Measurements from ENCODE around the gene CNTN4. TPM values are rescaled to one million over a fixed set of nuclear protein-coding genes. Genes with fewer than 3 reads are reported as not detected.
"Not testable (repeated sequence)": the region's sequence is repeated elsewhere in the genome, so short reads cannot be mapped to it uniquely, and the experiment has no call there.

CNTN4 gene
- total RNA-seq, 1 experiment from 2014 or later: not detected

GRCh38 chr3:2993130-2993529, 894.5 kb downstream of the CNTN4 start:
- H3K4me3 Mint-ChIP-seq; DNase-seq (ENCODE audit: low spot score); H3K27ac Mint-ChIP-seq; H3K4me1 Mint-ChIP-seq; H3K27me3 Mint-ChIP-seq (ENCODE audit: low read depth); CTCF ChIA-PET; ATAC-seq; POLR2A ChIA-PET: not testable (repeated sequence)
- Mint-ChIP-seq H3K9me3 (peaks cover 53% of the 10 kb centered on the region), H3K36me3 (peaks cover 36% of the 10 kb centered on the region)

DNA sequence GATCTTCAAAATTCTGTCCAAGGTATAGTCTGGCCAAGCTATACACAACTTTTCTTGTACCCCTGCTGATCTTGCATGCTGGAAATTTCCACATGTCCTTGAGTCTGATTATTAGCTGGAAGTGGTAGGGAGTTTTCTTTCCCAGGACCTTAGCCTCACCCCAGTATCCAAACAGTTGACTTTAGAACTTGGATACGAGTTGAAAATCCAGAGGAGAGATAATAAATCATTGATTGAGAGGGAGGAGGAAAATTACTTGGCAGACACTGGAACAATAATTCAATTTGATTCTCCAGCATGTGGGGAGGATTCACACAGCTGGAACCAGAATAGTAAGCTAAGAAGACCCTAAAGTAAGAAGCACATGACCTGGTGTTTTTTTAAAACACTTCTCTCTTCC, 895.1 kb downstream of the CNTN4 start:
- Mint-ChIP-seq H3K27ac (no peak overlapping the region), H3K4me3 (no peak overlapping the region), H3K36me3 (peaks cover 38% of the 10 kb centered on the region), H3K27me3 (ENCODE audit: low read depth) (peaks cover 7% of the 10 kb centered on the region; the same call in 1 of the 2 replicates), H3K4me1 (peaks cover 8% of the 10 kb centered on the region), H3K9me3 (peaks cover 57% of the 10 kb centered on the region)
- ATAC-seq: no peak
- ChIA-PET CTCF (no interaction called here), POLR2A (no interaction called here)
- TF ChIP-seq ARID4B (CRISPR knock-in tag; IDR thresholded peaks at IDR 0.05; ENCODE audit: borderline replicate concordance): no peak
- no peak for TF ChIP-seq CTCF (IDR thresholded peaks at IDR 0.05)
- no peak for TF ChIP-seq AFF4 (CRISPR knock-in tag; IDR thresholded peaks at IDR 0.05; ENCODE audit: borderline replicate concordance)
- TF ChIP-seq ZNF219 (CRISPR knock-in tag; IDR thresholded peaks at IDR 0.05; ENCODE audit: borderline replicate concordance): no peak
- TF ChIP-seq ZNF425 (CRISPR knock-in tag; conservative IDR thresholded peaks at IDR 0.05): no peak
- no peak for TF ChIP-seq ZNF232 (CRISPR knock-in tag; IDR thresholded peaks at IDR 0.05)
- no peak for TF ChIP-seq OVOL2 (CRISPR knock-in tag; IDR thresholded peaks at IDR 0.05; ENCODE audit: borderline replicate concordance)
- no peak for TF ChIP-seq CREB1 (CRISPR knock-in tag; IDR thresholded peaks at IDR 0.05)
- TF ChIP-seq HMGA2 (CRISPR knock-in tag; IDR thresholded peaks at IDR 0.05): no peak
- DNase-seq (ENCODE audit: low spot score): no peak

DNA sequence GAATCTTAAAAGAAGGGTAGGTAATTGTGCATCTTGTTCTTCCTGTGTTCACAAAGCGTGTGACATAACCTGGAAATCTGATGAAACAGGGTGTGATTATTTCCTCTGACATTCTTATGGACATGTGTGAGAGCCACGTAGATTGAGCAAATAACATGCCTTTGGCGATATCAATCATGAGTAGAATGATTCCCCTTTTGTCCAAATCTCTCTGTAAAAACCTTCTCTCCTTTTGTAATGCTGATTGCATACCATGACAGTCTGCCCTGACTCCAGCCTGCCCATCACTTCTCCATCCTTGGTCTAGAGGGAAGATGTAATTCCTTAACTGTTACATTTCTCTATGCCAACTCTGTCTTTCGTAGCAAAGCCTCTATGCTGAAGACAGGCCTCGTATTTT, 896.5 kb downstream of the CNTN4 start:
- Mint-ChIP-seq H3K36me3 (peaks cover 40% of the 10 kb centered on the region), H3K4me3 (no peak overlapping the region), H3K27me3 (ENCODE audit: low read depth) (peaks cover 7% of the 10 kb centered on the region; the same call in 1 of the 2 replicates), H3K4me1 (peaks cover 8% of the 10 kb centered on the region), H3K27ac (no peak overlapping the region), H3K9me3 (peaks cover 61% of the 10 kb centered on the region)
- ATAC-seq (no peak), DNase-seq (ENCODE audit: low spot score) (no peak)
- ChIA-PET CTCF (no interaction called here), POLR2A (no interaction called here)
- no peak for TF ChIP-seq ETV6 (CRISPR knock-in tag; IDR thresholded peaks at IDR 0.05)
- TF ChIP-seq HMGA2 (CRISPR knock-in tag; IDR thresholded peaks at IDR 0.05): no peak
- no peak for TF ChIP-seq USF2 (CRISPR knock-in tag; IDR thresholded peaks at IDR 0.05)
- TF ChIP-seq NR3C1 (CRISPR knock-in tag; conservative IDR thresholded peaks at IDR 0.05; ENCODE audit: low read depth): no peak
- no peak for TF ChIP-seq TEAD1 (CRISPR knock-in tag; IDR thresholded peaks at IDR 0.05)
- no peak for TF ChIP-seq RORB (CRISPR knock-in tag; IDR thresholded peaks at IDR 0.05)
- TF ChIP-seq, protein P1, sequence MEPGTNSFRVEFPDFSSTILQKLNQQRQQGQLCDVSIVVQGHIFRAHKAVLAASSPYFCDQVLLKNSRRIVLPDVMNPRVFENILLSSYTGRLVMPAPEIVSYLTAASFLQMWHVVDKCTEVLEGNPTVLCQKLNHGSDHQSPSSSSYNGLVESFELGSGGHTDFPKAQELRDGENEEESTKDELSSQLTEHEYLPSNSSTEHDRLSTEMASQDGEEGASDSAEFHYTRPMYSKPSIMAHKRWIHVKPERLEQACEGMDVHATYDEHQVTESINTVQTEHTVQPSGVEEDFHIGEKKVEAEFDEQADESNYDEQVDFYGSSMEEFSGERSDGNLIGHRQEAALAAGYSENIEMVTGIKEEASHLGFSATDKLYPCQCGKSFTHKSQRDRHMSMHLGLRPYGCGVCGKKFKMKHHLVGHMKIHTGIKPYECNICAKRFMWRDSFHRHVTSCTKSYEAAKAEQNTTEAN (CRISPR knock-in tag; IDR thresholded peaks at IDR 0.05): no peak
- no peak for TF ChIP-seq SMAD4 (CRISPR knock-in tag; IDR thresholded peaks at IDR 0.05)
- TF ChIP-seq ZNF121 (CRISPR knock-in tag; IDR thresholded peaks at IDR 0.05): no peak
- no peak for TF ChIP-seq GABPB1 (CRISPR knock-in tag; IDR thresholded peaks at IDR 0.05)
